ENCODE data around the gene PROC. TPM values are rescaled to one million over a fixed set of nuclear protein-coding genes. Genes with fewer than 3 reads are reported as not detected.

PROC gene
- total and polyA plus RNA-seq, 2 of the 8 experiments (the other 6 are each of a cell fraction or from before 2014, with no cell fraction given): 1.5 to 1.6 TPM

DNA sequence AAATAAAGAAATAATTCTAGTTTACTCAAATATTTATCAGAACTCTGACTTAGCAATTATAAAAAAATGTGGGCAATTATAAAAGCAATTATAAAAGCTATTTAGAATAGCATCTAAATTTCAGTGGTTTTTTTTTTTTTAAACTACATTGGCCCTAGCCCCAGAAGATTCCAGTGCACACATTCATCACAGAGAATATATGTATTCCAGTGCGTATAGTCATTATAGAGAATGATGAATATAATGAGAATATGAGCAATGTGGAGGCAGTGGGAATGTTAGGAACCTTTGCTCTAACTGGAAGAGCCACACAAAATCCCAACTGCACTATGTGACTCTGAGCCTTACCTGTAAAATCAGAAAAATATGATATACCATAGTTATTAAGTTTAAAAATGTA is 41.0 kb upstream of the PROC start (continued):
- no peak for TF ChIP-seq CHD7 (IDR thresholded peaks at IDR 0.05; ENCODE audit: insufficient replicate concordance, low read length)
- TF ChIP-seq EZH2 (IDR thresholded peaks at IDR 0.05; ENCODE audit: low read depth, low read length, severe bottlenecking): no peak
- TF ChIP-seq POU5F1 (IDR thresholded peaks at IDR 0.05; ENCODE audit: low read depth, low read length): no peak
- TF ChIP-seq CBX5 (IDR thresholded peaks at IDR 0.05; ENCODE audit: low read depth, low read length): no peak
- TF ChIP-seq BRCA1 (IDR thresholded peaks at IDR 0.05; ENCODE audit: low read depth, low read length): no peak
- no peak for TF ChIP-seq MAFK (IDR thresholded peaks at IDR 0.05; ENCODE audit: low read depth, low read length)
- no peak for TF ChIP-seq RXRA (IDR thresholded peaks at IDR 0.05; ENCODE audit: insufficient read depth, low read depth, low read length)
- no peak for TF ChIP-seq SP1 (IDR thresholded peaks at IDR 0.05; ENCODE audit: low read depth, low read length)
- TF ChIP-seq NANOG (IDR thresholded peaks at IDR 0.05; ENCODE audit: insufficient read depth, low read depth, low read length, poor library complexity, severe bottlenecking): no peak
- TF ChIP-seq BACH1 (IDR thresholded peaks at IDR 0.05; ENCODE audit: low read length): no peak
- no peak for TF ChIP-seq SIN3A (conservative IDR thresholded peaks at IDR 0.05 in 1 of 2, IDR thresholded peaks at IDR 0.05 in 1 of 2; ENCODE audit: low read depth in 1 of 2, low read length in 2 of 2)
- no peak for TF ChIP-seq HDAC2 (IDR thresholded peaks at IDR 0.05; ENCODE audit: borderline replicate concordance in 1 of 2, low read depth in 2 of 2, low read length in 2 of 2)
